ENCODE data around the gene IP6K3.

Gene IP6K3

GRCh38 chr6:33758815-33759216 lies 12.1 kb upstream of the IP6K3 start:
- no peak overlapping the region for H3K27ac ChIP-seq (replicated peaks)
- TF ChIP-seq SPI1 (IDR thresholded peaks at IDR 0.05; ENCODE audit: borderline replicate concordance, low read depth) (no peak), REST (IDR thresholded peaks at IDR 0.05; ENCODE audit: insufficient replicate concordance, low read depth) (no peak), POLR2AphosphoS5 (IDR thresholded peaks at IDR 0.05; ENCODE audit: low read depth) (no peak), CTCF (IDR thresholded peaks at IDR 0.05; ENCODE audit: insufficient read depth, low read length) (no peak), GABPA (IDR thresholded peaks at IDR 0.05; ENCODE audit: low read depth) (no peak)
- H3K4me3 ChIP-seq (replicated peaks; ENCODE audit: insufficient read depth, low read length), result no peak overlapping the region
- DNase-seq (ENCODE audit: low read depth in 1 of 2, low spot score in 1 of 2), result no peak
- peaks cover 9% of the 10 kb centered on the region for H3K27me3 ChIP-seq (ENCODE audit: insufficient read depth, poor library complexity, severe bottlenecking)

GRCh38 chr6:33757906-33758305 lies 11.2 kb upstream of the IP6K3 start:
- DNase-seq (ENCODE audit: low read depth in 1 of 2, low spot score in 1 of 2), result no peak
- Histone ChIP-seq H3K4me3 (replicated peaks; ENCODE audit: insufficient read depth, low read length) (no peak overlapping the region), H3K27me3 (ENCODE audit: insufficient read depth, poor library complexity, severe bottlenecking) (peaks cover 9% of the 10 kb centered on the region), H3K27ac (replicated peaks) (no peak overlapping the region)
- TF ChIP-seq REST (IDR thresholded peaks at IDR 0.05; ENCODE audit: insufficient replicate concordance, low read depth), result no peak
- no peak for TF ChIP-seq POLR2AphosphoS5 (IDR thresholded peaks at IDR 0.05; ENCODE audit: low read depth)
- TF ChIP-seq GABPA (IDR thresholded peaks at IDR 0.05; ENCODE audit: low read depth), result no peak
- TF ChIP-seq SPI1 (IDR thresholded peaks at IDR 0.05; ENCODE audit: borderline replicate concordance, low read depth), result no peak
- TF ChIP-seq CTCF (IDR thresholded peaks at IDR 0.05; ENCODE audit: insufficient read depth, low read length), result no peak

- no peak for DNase-seq (ENCODE audit: low read depth in 1 of 2, low spot score in 1 of 2)
- Histone ChIP-seq H3K27ac (replicated peaks) (no peak overlapping the region), H3K4me3 (replicated peaks; ENCODE audit: insufficient read depth, low read length) (no peak overlapping the region), H3K27me3 (ENCODE audit: insufficient read depth, poor library complexity, severe bottlenecking) (peaks cover 9% of the 10 kb centered on the region)
- no peak for TF ChIP-seq CTCF (IDR thresholded peaks at IDR 0.05; ENCODE audit: insufficient read depth, low read length)
- TF ChIP-seq SPI1 (IDR thresholded peaks at IDR 0.05; ENCODE audit: borderline replicate concordance, low read depth), result no peak
- no peak for TF ChIP-seq POLR2AphosphoS5 (IDR thresholded peaks at IDR 0.05; ENCODE audit: low read depth)
- no peak for TF ChIP-seq REST (IDR thresholded peaks at IDR 0.05; ENCODE audit: insufficient replicate concordance, low read depth)
- no peak for TF ChIP-seq GABPA (IDR thresholded peaks at IDR 0.05; ENCODE audit: low read depth)
Measured at GRCh38 chr6:33757113-33757512, 10.4 kb upstream of the IP6K3 start.

Measured in HL-60 (cell line).